Keratinocyte (primary cell): ENCODE results near the gene RBFA.

Experiments used
- CTCF ChIP-seq, 3 experiments: IDR thresholded peaks in 1 of 3; conservative IDR thresholded peaks in 1 of 3; optimal IDR thresholded peaks in 1 of 3; 2 replicates in 2 of 3; 3 replicates in 1 of 3; pipeline versions ENCODE3 to v1.5.1; 2011; ENCODE audit warnings: low read length in 3 of 3, mild to moderate bottlenecking in 3 of 3, moderate library complexity in 2 of 3, control low read depth in 1 of 3, inconsistent platforms in 1 of 3; ENCODE audit not compliant: insufficient read depth in 2 of 3; ENCODE audit errors: extremely low read depth in 1 of 3
- EZH2 ChIP-seq: IDR thresholded peaks from one replicate; pipeline ENCODE4 v1.6.1; 2012; ENCODE audit warnings: inconsistent platforms, mild to moderate bottlenecking, low read length, moderate library complexity

- TF ChIP-seq CTCF (optimal IDR thresholded peaks at IDR 0.05 in 1 of 3, IDR thresholded peaks at IDR 0.05 in 1 of 3, conservative IDR thresholded peaks at IDR 0.05 in 1 of 3; ENCODE audit: extremely low read depth in 1 of 3, insufficient read depth in 2 of 3, low read length in 3 of 3) (no peak), EZH2 (no peak)
Observed at GRCh38 chr18:80074183-80074582, 39.9 kb downstream of the RBFA start.
